H1 (cell line): Measurements from ENCODE around the gene NIN.

Experiments
- ATF3 ChIP-seq: IDR thresholded peaks from 2 replicates; pipeline ENCODE4 v1.6.1; 2011; ENCODE audit warnings: low read depth, mild to moderate bottlenecking, low read length; ENCODE audit not compliant: insufficient read depth
- CEBPB ChIP-seq: IDR thresholded peaks from 2 replicates; pipeline ENCODE4 v1.6.1; 2012; ENCODE audit warnings: low read depth, low read length
- CTCF ChIP-seq, 3 experiments: IDR thresholded peaks; 1 replicate in 2 of 3; 2 replicates in 1 of 3; pipeline versions ENCODE4 v1.5.1 to v1.6.1; 2011; ENCODE audit warnings: low read length in 3 of 3, mild to moderate bottlenecking in 3 of 3, inconsistent platforms in 2 of 3, low read depth in 1 of 3, moderate library complexity in 1 of 3; ENCODE audit not compliant: insufficient read depth in 1 of 3; ENCODE audit errors: control extremely low read depth in 1 of 3
- EZH2 ChIP-seq: fragments of 200-600 bp; sonication (generic); IDR thresholded peaks from 2 replicates; pipeline ENCODE4 v1.7.1; 2012; ENCODE audit warnings: low read depth, mild to moderate bottlenecking, moderate library complexity, low read length, inconsistent platforms; ENCODE audit not compliant: severe bottlenecking
- MAFK ChIP-seq: IDR thresholded peaks from 2 replicates; pipeline ENCODE4 v1.6.1; 2012; ENCODE audit warnings: low read depth, mild to moderate bottlenecking, improper control_type of control experiment, low read length
- MAX ChIP-seq: IDR thresholded peaks from 2 replicates; pipeline ENCODE4 v1.6.1; 2012; ENCODE audit warnings: inconsistent platforms
- POLR2A ChIP-seq, 2 experiments: IDR thresholded peaks; 1 replicate in 1 of 2; 2 replicates in 1 of 2; pipeline ENCODE4 v1.6.1; 2011; ENCODE audit warnings: low read depth in 2 of 2, low read length in 2 of 2, mild to moderate bottlenecking in 2 of 2; ENCODE audit errors: control extremely low read depth in 1 of 2
- POLR2AphosphoS5 ChIP-seq: IDR thresholded peaks from 2 replicates; pipeline ENCODE4 v1.6.1; 2011; ENCODE audit warnings: low read depth, low read length
- POU5F1 ChIP-seq: IDR thresholded peaks from 2 replicates; pipeline ENCODE4 v1.6.1; 2011; ENCODE audit warnings: low read depth, mild to moderate bottlenecking, low read length, moderate library complexity
- SIN3A ChIP-seq, 2 experiments: IDR thresholded peaks in 1 of 2; conservative IDR thresholded peaks in 1 of 2; 2 replicates each; pipeline ENCODE4 v1.6.1; 2011 to 2012; ENCODE audit warnings: low read length in 2 of 2, improper control_type of control experiment in 1 of 2, low read depth in 1 of 2, mild to moderate bottlenecking in 1 of 2

- TF ChIP-seq CTCF (IDR thresholded peaks at IDR 0.05; ENCODE audit: control extremely low read depth in 1 of 3, insufficient read depth in 1 of 3, low read depth in 1 of 3, low read length in 3 of 3) (no peak), MAFK (no peak), POLR2A (IDR thresholded peaks at IDR 0.05; ENCODE audit: control extremely low read depth in 1 of 2, low read depth in 2 of 2, low read length in 2 of 2) (no peak), POLR2AphosphoS5 (no peak), EZH2 (no peak), ATF3 (no peak), CEBPB (no peak), POU5F1 (no peak), SIN3A (conservative IDR thresholded peaks at IDR 0.05 in 1 of 2, IDR thresholded peaks at IDR 0.05 in 1 of 2; ENCODE audit: low read depth in 1 of 2, low read length in 2 of 2) (no peak), MAX (no peak)
Observed at GRCh38 chr14:50812856-50813543, 18.0 kb downstream of the NIN start.
